ENCODE data around the gene CCDC124. TPM values are rescaled to one million over a fixed set of nuclear protein-coding genes. Genes with fewer than 3 reads are reported as not detected.

The CCDC124 gene
- total RNA-seq, 2 donors from 2014 or later = 44.1 to 60.8 TPM

DNA sequence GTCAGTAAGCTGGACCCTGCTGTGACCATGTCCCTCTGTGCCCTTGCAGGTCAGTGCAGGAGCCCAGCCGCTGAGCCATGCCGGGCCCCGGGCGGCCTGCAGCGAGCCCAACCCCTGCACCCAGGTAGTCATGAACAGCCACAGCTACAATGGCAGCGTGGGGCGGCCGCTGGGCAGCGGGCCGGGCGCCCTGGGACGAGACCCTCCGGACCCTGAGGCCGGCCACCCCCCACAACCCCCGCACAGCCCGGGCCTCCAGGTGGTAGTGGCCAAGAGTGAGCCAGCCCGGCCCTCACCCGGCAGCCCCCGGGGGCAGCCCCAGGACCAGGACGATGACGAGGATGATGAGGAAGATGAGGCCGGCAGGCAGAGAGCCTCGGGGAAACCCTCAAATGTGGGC is 40.9 kb downstream of the CCDC124 start:
- Histone ChIP-seq H3K9me3 (no peaks in the 10 kb centered on the region), H3K4me3 (no peak overlapping the region), H3K27ac (no peak overlapping the region), H3K36me3 (no peaks in the 10 kb centered on the region), H3K27me3 (replicated peaks; ENCODE audit: insufficient read depth) (no peaks in the 10 kb centered on the region), H3K4me1 (ENCODE audit: control insufficient read depth in 1 of 2, low read depth in 2 of 2) (no peaks in the 10 kb centered on the region)
- no peak for DNase-seq (ENCODE audit: low spot score)
- TF ChIP-seq, protein P1, sequence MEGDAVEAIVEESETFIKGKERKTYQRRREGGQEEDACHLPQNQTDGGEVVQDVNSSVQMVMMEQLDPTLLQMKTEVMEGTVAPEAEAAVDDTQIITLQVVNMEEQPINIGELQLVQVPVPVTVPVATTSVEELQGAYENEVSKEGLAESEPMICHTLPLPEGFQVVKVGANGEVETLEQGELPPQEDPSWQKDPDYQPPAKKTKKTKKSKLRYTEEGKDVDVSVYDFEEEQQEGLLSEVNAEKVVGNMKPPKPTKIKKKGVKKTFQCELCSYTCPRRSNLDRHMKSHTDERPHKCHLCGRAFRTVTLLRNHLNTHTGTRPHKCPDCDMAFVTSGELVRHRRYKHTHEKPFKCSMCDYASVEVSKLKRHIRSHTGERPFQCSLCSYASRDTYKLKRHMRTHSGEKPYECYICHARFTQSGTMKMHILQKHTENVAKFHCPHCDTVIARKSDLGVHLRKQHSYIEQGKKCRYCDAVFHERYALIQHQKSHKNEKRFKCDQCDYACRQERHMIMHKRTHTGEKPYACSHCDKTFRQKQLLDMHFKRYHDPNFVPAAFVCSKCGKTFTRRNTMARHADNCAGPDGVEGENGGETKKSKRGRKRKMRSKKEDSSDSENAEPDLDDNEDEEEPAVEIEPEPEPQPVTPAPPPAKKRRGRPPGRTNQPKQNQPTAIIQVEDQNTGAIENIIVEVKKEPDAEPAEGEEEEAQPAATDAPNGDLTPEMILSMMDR (IDR thresholded peaks at IDR 0.05) = no peak
- ATAC-seq (ENCODE audit: insufficient number of reproducible peaks, low FRiP score, low read depth) = no peak

DNA sequence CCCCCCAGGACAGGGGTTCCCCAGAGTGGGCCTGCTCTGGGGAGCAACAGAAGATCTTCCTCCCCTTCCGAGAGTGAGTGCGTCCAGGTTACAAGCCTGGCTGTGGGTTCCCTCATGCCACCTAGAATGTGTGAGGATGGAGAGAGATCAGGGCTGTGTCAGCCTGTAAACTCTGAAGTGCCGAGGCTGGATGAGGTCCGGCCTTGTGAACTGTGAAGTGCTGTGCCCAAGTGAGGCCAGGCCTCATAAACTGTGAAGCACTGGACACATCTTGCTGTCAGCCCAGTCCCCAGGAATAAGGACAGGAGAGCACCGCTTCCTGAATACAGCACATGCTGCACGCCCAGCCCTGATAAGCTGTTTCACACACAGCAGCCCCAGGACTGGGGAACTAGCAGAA is 41.7 kb downstream of the CCDC124 start:
- DNase-seq (ENCODE audit: low spot score) = no peak
- Histone ChIP-seq H3K4me3 (no peak overlapping the region), H3K9me3 (no peaks in the 10 kb centered on the region), H3K36me3 (no peaks in the 10 kb centered on the region), H3K4me1 (ENCODE audit: control insufficient read depth in 1 of 2, low read depth in 2 of 2) (no peaks in the 10 kb centered on the region), H3K27me3 (replicated peaks; ENCODE audit: insufficient read depth) (no peaks in the 10 kb centered on the region), H3K27ac (no peak overlapping the region)
- TF ChIP-seq, protein P1 (IDR thresholded peaks at IDR 0.05) = no peak
- ATAC-seq (ENCODE audit: insufficient number of reproducible peaks, low FRiP score, low read depth) = no peak

DNA sequence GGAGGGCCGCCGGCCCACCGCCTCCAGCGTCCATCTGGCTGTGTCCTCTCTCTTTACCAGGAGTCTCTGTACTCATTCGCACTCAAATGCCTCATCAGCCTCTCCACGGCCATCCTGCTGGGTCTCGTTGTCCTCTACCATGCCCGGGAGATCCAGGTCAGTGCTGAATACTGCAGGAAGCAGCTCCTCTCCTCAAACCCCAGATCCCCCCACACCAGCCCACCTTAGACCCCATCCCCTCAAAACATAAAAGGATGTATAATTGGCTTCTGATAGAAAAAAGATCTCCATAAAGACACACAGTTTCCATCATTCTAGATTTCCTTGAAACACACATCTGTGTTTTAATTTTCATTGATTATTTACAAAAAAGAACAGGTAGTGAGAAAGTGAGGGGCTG is 42.2 kb downstream of the CCDC124 start:
- no peaks in the 10 kb centered on the region for H3K36me3 ChIP-seq
- H3K27me3 ChIP-seq (replicated peaks; ENCODE audit: insufficient read depth) = no peaks in the 10 kb centered on the region
- H3K4me3 ChIP-seq = no peak overlapping the region
- ATAC-seq (ENCODE audit: insufficient number of reproducible peaks, low FRiP score, low read depth) (no peak), DNase-seq (ENCODE audit: low spot score) (no peak)
- no peak overlapping the region for H3K27ac ChIP-seq
- H3K4me1 ChIP-seq (ENCODE audit: control insufficient read depth in 1 of 2, low read depth in 2 of 2) = no peaks in the 10 kb centered on the region
- no peaks in the 10 kb centered on the region for H3K9me3 ChIP-seq
- TF ChIP-seq, protein P1 (IDR thresholded peaks at IDR 0.05) = no peak

DNA sequence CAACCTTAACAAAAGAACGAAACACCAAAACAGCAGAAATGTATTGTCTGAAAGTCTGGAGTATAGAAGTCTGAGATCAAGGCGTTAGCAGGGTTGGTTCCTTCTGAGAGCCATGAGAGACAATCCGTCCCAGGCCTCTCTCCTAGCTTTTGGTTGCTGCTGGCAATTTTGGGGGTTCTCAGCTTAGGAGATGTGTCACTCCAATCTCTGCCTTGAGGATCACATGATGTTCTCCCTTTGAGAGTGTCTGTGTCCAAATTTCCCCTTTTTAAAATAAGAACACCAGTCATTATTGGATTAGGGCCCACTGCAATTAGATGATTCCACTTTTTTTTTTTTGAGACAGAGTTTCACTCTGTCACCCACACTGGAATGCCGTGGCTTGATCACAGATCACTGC is 44.2 kb downstream of the CCDC124 start:
- no peaks in the 10 kb centered on the region for H3K4me1 ChIP-seq (ENCODE audit: control insufficient read depth in 1 of 2, low read depth in 2 of 2)
- H3K36me3 ChIP-seq = no peaks in the 10 kb centered on the region
- no peak for DNase-seq (ENCODE audit: low spot score)
- no peak for ATAC-seq (ENCODE audit: insufficient number of reproducible peaks, low FRiP score, low read depth)
- no peak overlapping the region for H3K27ac ChIP-seq
- no peaks in the 10 kb centered on the region for H3K9me3 ChIP-seq
- TF ChIP-seq, protein P1 (IDR thresholded peaks at IDR 0.05) = no peak
- H3K27me3 ChIP-seq (replicated peaks; ENCODE audit: insufficient read depth) = no peaks in the 10 kb centered on the region
- no peak overlapping the region for H3K4me3 ChIP-seq

DNA sequence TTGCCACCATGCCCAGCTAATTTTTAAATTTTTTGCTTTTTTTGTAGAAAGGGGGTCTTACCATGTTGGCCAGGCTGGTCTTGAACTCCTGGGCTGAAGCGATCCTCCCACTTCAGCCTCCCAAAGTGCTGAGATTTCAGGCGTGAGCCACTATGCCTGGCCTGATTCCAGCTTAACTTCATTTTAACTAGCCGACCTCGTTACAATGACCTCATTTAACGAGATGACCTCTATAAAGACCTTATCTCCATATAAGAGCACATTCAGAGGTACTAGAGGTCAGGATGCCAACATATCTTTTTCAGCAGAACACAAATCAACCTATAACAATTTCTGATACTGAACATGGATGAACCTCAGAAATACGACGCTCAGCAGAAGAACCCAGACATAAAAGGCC is 44.7 kb downstream of the CCDC124 start:
- H3K27me3 ChIP-seq (replicated peaks; ENCODE audit: insufficient read depth) = no peaks in the 10 kb centered on the region
- no peaks in the 10 kb centered on the region for H3K36me3 ChIP-seq
- H3K4me1 ChIP-seq (ENCODE audit: control insufficient read depth in 1 of 2, low read depth in 2 of 2) = no peaks in the 10 kb centered on the region
- no peak overlapping the region for H3K4me3 ChIP-seq
- ATAC-seq (ENCODE audit: insufficient number of reproducible peaks, low FRiP score, low read depth) (no peak), DNase-seq (ENCODE audit: low spot score) (no peak)
- H3K9me3 ChIP-seq = no peaks in the 10 kb centered on the region
- H3K27ac ChIP-seq = no peak overlapping the region
- TF ChIP-seq, protein P1 (IDR thresholded peaks at IDR 0.05) = no peak

All from thoracic aorta (tissue), 2 donors.